Measurements from ENCODE around the gene AADACL4. TPM values are rescaled to one million over a fixed set of nuclear protein-coding genes. Genes with fewer than 3 reads are reported as not detected.

The AADACL4 gene
- total and polyA plus RNA-seq, 2 of the 8 experiments (the other 6 are each of a cell fraction or from before 2014, with no cell fraction given): 0.08 TPM; not detected in 1

GRCh38 chr1:12649971-12650421, 6.1 kb downstream of the AADACL4 start:
- H3K56ac ChIP-seq (replicated peaks; ENCODE audit: insufficient read length, low read depth, low read length): no peak overlapping the region
- H3K4me1 ChIP-seq (replicated peaks in 1 of 4; ENCODE audit: control insufficient read depth in 3 of 4, insufficient read depth in 4 of 4, low read length in 3 of 4): no peaks in the 10 kb centered on the region
- H3K9me3 ChIP-seq (ENCODE audit: insufficient read depth in 2 of 2, low read depth in 1 of 2, low read length in 1 of 2): 0 out of 4 replicates have a peak, but pooled peaks cover 0 to 3% of the 10 kb centered on the region in 2 experiments
- H2BK20ac ChIP-seq (ENCODE audit: low read length): no peak overlapping the region
- no peaks in the 10 kb centered on the region for H3K36me3 ChIP-seq (ENCODE audit: control insufficient read depth in 2 of 4, insufficient read depth in 4 of 4, low read length in 3 of 4)
- H2AFZ ChIP-seq (ENCODE audit: low read length): no peak overlapping the region
- 86% methylated on average over 5 of the region's 5 CpGs; no CpG with 5 or more reads in 1 of the 2 experiments for WGBS, 2 experiments (ENCODE audit: extremely low coverage in 1 of 2, insufficient coverage in 1 of 2, insufficient read length in 1 of 2, insufficient replicate concordance in 2 of 2, low coverage in 1 of 2, low lambda C conversion rate in 2 of 2, missing lambda C conversion rate in 1 of 2)
- no peak for FAIRE-seq
- no peak overlapping the region for H4K91ac ChIP-seq (replicated peaks; ENCODE audit: insufficient read length, low read length)
- no peak overlapping the region for H2BK5ac ChIP-seq (ENCODE audit: low read depth, low read length)
- no peak overlapping the region for H3K14ac ChIP-seq (ENCODE audit: insufficient read length)
- POLR2A ChIA-PET (ENCODE audit: partially characterized antibody): no interaction called here
- H2BK15ac ChIP-seq (ENCODE audit: low read length): no peak overlapping the region
- no peaks in the 10 kb centered on the region for H4K20me1 ChIP-seq (replicated peaks in 1 of 2; ENCODE audit: control insufficient read depth in 1 of 2, insufficient read depth in 2 of 2, low read length in 2 of 2)
- H4K8ac ChIP-seq (ENCODE audit: extremely low read depth, insufficient read depth, low read length): no peak overlapping the region
- H3K18ac ChIP-seq (ENCODE audit: extremely low read depth, low read length): no peak overlapping the region
- no peaks in the 10 kb centered on the region for H3K79me1 ChIP-seq (ENCODE audit: low read depth, low read length)
- no peak overlapping the region for H3K27ac ChIP-seq (ENCODE audit: low read depth, low read length)
- no peaks in the 10 kb centered on the region for H3K23me2 ChIP-seq (ENCODE audit: low read depth, low read length)
- H2BK120ac ChIP-seq (replicated peaks; ENCODE audit: low read depth, low read length): no peak overlapping the region
- no peak overlapping the region for H2AK5ac ChIP-seq (ENCODE audit: low read depth, low read length)
- H3K4me2 ChIP-seq (ENCODE audit: insufficient read depth in 1 of 2, low read depth in 2 of 2, low read length in 2 of 2): no peak overlapping the region
- H3K27me3 ChIP-seq (replicated peaks in 1 of 4; ENCODE audit: control insufficient read depth in 3 of 4, extremely low read depth in 1 of 4, insufficient read depth in 3 of 4, low read length in 3 of 4): no peaks in the 10 kb centered on the region; a peak in 1 of 7 replicates
- no peak overlapping the region for H3K4me3 ChIP-seq (ENCODE audit: extremely low read depth in 1 of 4, insufficient read depth in 2 of 4, low read depth in 3 of 4, low read length in 4 of 4)
- H3K23ac ChIP-seq (ENCODE audit: insufficient read length): no peak overlapping the region
- CTCF ChIA-PET (ENCODE audit: partially characterized antibody): interaction anchor here (0.6 to 1.4 kb wide), 3 partner anchors 9 to 63 kb away, joined by 3 to 8 read pairs (median 3); no protein-coding TSS in a partner anchor
- no peak overlapping the region for H4K5ac ChIP-seq (ENCODE audit: insufficient read length, low read depth, low read length)
- H3K79me2 ChIP-seq (ENCODE audit: control insufficient read depth in 1 of 2, insufficient read depth in 2 of 2, low read length in 2 of 2): no peaks in the 10 kb centered on the region
- no peak overlapping the region for H3K4ac ChIP-seq (replicated peaks; ENCODE audit: insufficient read length, low read depth, low read length)
- H3K9ac ChIP-seq (replicated peaks in 1 of 4; ENCODE audit: extremely low read depth in 1 of 4, low read depth in 3 of 4, low read length in 3 of 4): no peak overlapping the region
- DNase-seq (ENCODE audit: low read depth in 1 of 2, low spot score in 2 of 2): no peak
- no peak overlapping the region for H2BK12ac ChIP-seq (ENCODE audit: low read depth, low read length)
- TF ChIP-seq CREB1 (IDR thresholded peaks at IDR 0.05): no peak
- TF ChIP-seq NRF1 (IDR thresholded peaks at IDR 0.05; ENCODE audit: low read depth, low read length): no peak
- TF ChIP-seq TCF12 (IDR thresholded peaks at IDR 0.05; ENCODE audit: low read depth, low read length): no peak
- no peak for TF ChIP-seq KDM1A (IDR thresholded peaks at IDR 0.05; ENCODE audit: borderline replicate concordance, low read length)
- no peak for TF ChIP-seq PHF8 (conservative IDR thresholded peaks at IDR 0.05; ENCODE audit: low read depth, low read length)
- TF ChIP-seq USF2 (IDR thresholded peaks at IDR 0.05; ENCODE audit: low read length): no peak
- no peak for TF ChIP-seq RFX5 (IDR thresholded peaks at IDR 0.05; ENCODE audit: borderline replicate concordance, low read depth, low read length)
- TF ChIP-seq POU5F1 (IDR thresholded peaks at IDR 0.05; ENCODE audit: low read depth, low read length): no peak
- TF ChIP-seq GABPA (IDR thresholded peaks at IDR 0.05; ENCODE audit: borderline replicate concordance, insufficient read depth, low read length): no peak
- TF ChIP-seq JUND (IDR thresholded peaks at IDR 0.05; ENCODE audit: low read length): no peak
- no peak for TF ChIP-seq BRCA1 (IDR thresholded peaks at IDR 0.05; ENCODE audit: low read depth, low read length)
- no peak for TF ChIP-seq CBX8 (IDR thresholded peaks at IDR 0.05; ENCODE audit: borderline replicate concordance, low read depth, low read length)
- no peak for TF ChIP-seq SAP30 (IDR thresholded peaks at IDR 0.05; ENCODE audit: insufficient read depth, insufficient replicate concordance, low read length)

Data from H1 (cell line).